Activated naive CD4-positive, alpha-beta T cell (primary cell): ENCODE data around the gene INF2.
"Not testable (repeated sequence)": the region's sequence is repeated elsewhere in the genome, so short reads cannot be mapped to it uniquely, and the experiment has no call there.

Experiments used
- DNase-seq, 4 experiments: peaks; one replicate each; lab custom pipeline; 2025; lab: John Stamatoyannopoulos, UW

INF2 gene

GRCh38 chr14:104734991-104735779, 45.8 kb downstream of the INF2 start:
- DNase-seq = no peak

- no peak for DNase-seq
Measured at GRCh38 chr14:104735830-104736642, 46.6 kb downstream of the INF2 start.

- no peak for DNase-seq
Measured at GRCh38 chr14:104738375-104739019, 49.1 kb downstream of the INF2 start.

GRCh38 chr14:104739026-104739425, 49.6 kb downstream of the INF2 start:
- DNase-seq = no peak

- no peak for DNase-seq
Measured at GRCh38 chr14:104739546-104740516, 50.4 kb downstream of the INF2 start.

- DNase-seq = no peak
Measured at GRCh38 chr14:104741108-104741802, 51.8 kb downstream of the INF2 start.

GRCh38 chr14:104741803-104742251, 52.4 kb downstream of the INF2 start:
- DNase-seq = no peak

GRCh38 chr14:104742586-104743455, 53.4 kb downstream of the INF2 start:
- no peak for DNase-seq

GRCh38 chr14:104743461-104744380, 54.3 kb downstream of the INF2 start:
- DNase-seq = no peak

GRCh38 chr14:104744484-104744883, 55.1 kb downstream of the INF2 start:
- DNase-seq = no peak

- no peak for DNase-seq
Measured at GRCh38 chr14:104745431-104745830, 56.0 kb downstream of the INF2 start.

- no peak for DNase-seq
Measured at GRCh38 chr14:104746071-104746545, 56.7 kb downstream of the INF2 start.

GRCh38 chr14:104746934-104747481, 57.6 kb downstream of the INF2 start:
- DNase-seq = no peak

- DNase-seq = no peak
Measured at GRCh38 chr14:104747876-104748275, 58.5 kb downstream of the INF2 start.

- no peak for DNase-seq
Measured at GRCh38 chr14:104749111-104749649, 59.8 kb downstream of the INF2 start.

GRCh38 chr14:104750056-104750752, 60.8 kb downstream of the INF2 start:
- DNase-seq = no peak

GRCh38 chr14:104750753-104751057, 61.3 kb downstream of the INF2 start:
- DNase-seq = not testable (repeated sequence)
